ENCODE data around the gene CCDC59.

CCDC59 gene

GRCh38 chr12:82314406-82314892 lies 43.7 kb downstream of the CCDC59 start:
- no peak for DNase-seq (ENCODE audit: low spot score)

Data from AG08395 (cell line).